ENCODE results near the gene HMCES. TPM values are rescaled to one million over a fixed set of nuclear protein-coding genes. Genes with fewer than 3 reads are reported as not detected.
A peak's percentile ranks its signal among the peaks of the same experiment; 100 is the strongest.

HMCES gene
- total RNA-seq, 4 donors from 2014 or later = 2.0 to 42.9 (median 28.3) TPM

DNA sequence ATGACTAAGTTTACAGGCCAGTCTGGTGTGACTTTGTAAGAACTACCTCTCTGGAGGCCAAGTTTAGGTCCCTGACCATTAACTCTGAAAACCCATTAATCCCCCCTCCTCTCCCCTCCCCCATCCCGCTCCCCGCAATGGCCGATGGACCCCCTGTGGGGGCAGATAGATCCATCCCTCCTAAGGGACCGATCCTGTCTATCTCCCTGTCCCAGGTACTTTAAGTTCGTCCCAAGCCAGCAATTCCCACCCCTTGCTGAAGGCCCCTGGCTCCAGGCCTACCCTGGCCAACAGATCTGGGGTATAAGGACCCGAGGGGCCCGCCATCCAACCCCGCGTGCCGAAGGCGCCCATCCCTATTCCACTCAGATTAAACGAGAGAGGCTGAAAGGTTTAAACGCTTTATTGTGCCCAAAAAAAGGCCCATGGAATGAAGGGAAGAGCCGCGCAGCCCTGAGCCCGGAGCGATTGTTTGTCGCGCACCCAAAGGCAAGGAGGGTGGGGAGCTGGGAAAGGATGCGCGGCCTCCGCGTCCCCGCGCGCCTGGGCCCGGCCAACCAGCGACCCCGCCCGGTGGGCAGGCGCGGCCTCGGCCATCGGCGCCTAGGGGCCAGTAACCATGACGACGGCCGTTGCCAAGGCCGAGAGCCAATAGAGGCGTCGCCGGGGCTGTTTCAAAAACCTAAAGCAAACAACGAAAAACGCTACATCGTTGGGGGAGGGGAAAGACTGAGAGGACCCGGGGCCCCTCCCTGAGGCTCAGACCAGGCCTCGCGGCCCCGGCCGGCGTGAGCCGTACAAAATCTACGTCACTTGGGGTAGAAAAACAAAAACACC, 35.9 kb downstream of the HMCES start:
- TF ChIP-seq, protein P1, sequence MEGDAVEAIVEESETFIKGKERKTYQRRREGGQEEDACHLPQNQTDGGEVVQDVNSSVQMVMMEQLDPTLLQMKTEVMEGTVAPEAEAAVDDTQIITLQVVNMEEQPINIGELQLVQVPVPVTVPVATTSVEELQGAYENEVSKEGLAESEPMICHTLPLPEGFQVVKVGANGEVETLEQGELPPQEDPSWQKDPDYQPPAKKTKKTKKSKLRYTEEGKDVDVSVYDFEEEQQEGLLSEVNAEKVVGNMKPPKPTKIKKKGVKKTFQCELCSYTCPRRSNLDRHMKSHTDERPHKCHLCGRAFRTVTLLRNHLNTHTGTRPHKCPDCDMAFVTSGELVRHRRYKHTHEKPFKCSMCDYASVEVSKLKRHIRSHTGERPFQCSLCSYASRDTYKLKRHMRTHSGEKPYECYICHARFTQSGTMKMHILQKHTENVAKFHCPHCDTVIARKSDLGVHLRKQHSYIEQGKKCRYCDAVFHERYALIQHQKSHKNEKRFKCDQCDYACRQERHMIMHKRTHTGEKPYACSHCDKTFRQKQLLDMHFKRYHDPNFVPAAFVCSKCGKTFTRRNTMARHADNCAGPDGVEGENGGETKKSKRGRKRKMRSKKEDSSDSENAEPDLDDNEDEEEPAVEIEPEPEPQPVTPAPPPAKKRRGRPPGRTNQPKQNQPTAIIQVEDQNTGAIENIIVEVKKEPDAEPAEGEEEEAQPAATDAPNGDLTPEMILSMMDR (IDR thresholded peaks at IDR 0.05) = peak in 2 of 4 experiments; percentile 30 to 31
- peak; percentile 22 to 45 for TF ChIP-seq POLR2A (IDR thresholded peaks at IDR 0.05)
- no peaks in the 10 kb centered on the region for H3K9me3 ChIP-seq
- intact Hi-C loops (cut with DNase I; ENCODE audit: low total_unique reads) = loop anchor here (5.0 kb wide), 1 partner anchor 37 kb away; the partner anchor contains the start of gene HMCES
- peak overlapping the region; percentile 93 to 95 for H3K27ac ChIP-seq
- no peaks in the 10 kb centered on the region for H3K27me3 ChIP-seq
- H3K4me3 ChIP-seq = peak overlapping the region; percentile 65 to 73
- no peaks in the 10 kb centered on the region for H3K36me3 ChIP-seq
- peaks cover 0 to 4% of the 10 kb centered on the region in 2 donors for H3K4me1 ChIP-seq
- DNase-seq = peak; percentile 90 to 92

DNA sequence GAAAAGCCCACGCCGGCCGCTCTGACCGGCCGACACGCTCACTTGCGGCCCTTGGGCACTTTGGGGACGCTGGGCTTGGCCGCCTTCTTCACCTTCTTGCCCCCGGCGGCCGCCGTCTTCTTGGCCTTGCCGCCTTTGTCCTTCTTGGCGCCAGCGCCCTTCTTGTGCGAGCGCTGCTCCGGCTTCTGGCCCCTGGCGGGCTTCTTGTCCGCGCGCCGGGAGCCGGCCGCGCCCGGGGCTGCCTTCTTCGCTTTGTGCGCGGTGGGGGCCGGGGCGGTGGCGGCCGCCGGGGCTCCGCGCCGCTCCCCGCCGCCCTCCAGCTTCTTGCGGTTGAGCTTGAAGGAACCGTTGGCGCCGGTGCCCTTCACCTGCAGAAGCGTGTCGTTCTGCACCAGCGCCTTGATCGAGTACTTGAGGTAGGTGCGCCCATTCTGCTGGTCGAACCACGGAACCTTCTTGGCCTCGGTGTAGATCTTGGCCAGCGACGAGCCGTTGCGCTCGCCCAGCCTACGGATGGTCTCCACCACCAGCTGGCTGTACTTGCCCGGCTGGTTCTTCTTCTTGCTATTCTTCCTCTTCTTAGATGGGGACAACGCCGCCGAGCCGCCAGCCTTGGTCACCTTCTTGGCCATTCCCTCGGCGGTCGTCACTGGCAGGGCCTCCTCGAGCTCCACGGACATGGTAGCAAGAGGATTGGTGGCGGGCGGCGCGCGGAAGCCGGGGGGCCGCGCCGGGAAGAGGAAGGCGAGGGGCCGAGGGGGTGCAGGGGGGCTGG, 36.7 kb downstream of the HMCES start:
- peaks cover 0 to 4% of the 10 kb centered on the region in 2 donors for H3K4me1 ChIP-seq
- H3K9me3 ChIP-seq = no peaks in the 10 kb centered on the region
- DNase-seq = peak; percentile 43 to 53
- H3K4me3 ChIP-seq = peak overlapping the region; percentile 65 to 73
- peak overlapping the region; percentile 93 to 95 for H3K27ac ChIP-seq
- intact Hi-C loops (cut with DNase I; ENCODE audit: low total_unique reads) = loop anchor here (5.0 kb wide), 1 partner anchor 38 kb away; the partner anchor contains the start of gene HMCES
- no peaks in the 10 kb centered on the region for H3K36me3 ChIP-seq
- TF ChIP-seq, protein P1 (IDR thresholded peaks at IDR 0.05) = peak in 1 of 4 experiments; percentile 2
- no peak for TF ChIP-seq POLR2A (IDR thresholded peaks at IDR 0.05)
- H3K27me3 ChIP-seq = no peaks in the 10 kb centered on the region

DNA sequence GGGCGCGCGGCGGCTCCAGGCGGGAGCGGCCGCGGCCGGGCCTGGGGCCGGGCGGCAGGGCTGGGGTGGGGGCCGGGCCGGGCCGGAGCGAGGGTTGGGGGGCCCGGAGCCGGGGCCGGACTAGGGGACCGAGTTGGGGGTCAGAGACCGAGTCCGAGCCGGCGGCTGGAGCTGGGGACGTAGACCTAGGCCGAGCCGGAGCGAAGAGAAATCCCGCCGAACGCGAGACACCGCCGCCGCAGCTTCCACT, 37.3 kb downstream of the HMCES start:
- Histone ChIP-seq H3K4me3 (peak overlapping the region; percentile 65 to 73), H3K27ac (peak overlapping the region; percentile 93 to 95), H3K9me3 (no peaks in the 10 kb centered on the region), H3K36me3 (no peaks in the 10 kb centered on the region), H3K27me3 (no peaks in the 10 kb centered on the region), H3K4me1 (peaks cover 0 to 4% of the 10 kb centered on the region in 2 donors)
- no peak for DNase-seq
- intact Hi-C loops (cut with DNase I; ENCODE audit: low total_unique reads) = loop anchor here (5.0 kb wide), 1 partner anchor 39 kb away; the partner anchor contains the start of gene HMCES
- TF ChIP-seq, protein P1 (IDR thresholded peaks at IDR 0.05) = no peak
- TF ChIP-seq POLR2A (IDR thresholded peaks at IDR 0.05) = no peak

DNA sequence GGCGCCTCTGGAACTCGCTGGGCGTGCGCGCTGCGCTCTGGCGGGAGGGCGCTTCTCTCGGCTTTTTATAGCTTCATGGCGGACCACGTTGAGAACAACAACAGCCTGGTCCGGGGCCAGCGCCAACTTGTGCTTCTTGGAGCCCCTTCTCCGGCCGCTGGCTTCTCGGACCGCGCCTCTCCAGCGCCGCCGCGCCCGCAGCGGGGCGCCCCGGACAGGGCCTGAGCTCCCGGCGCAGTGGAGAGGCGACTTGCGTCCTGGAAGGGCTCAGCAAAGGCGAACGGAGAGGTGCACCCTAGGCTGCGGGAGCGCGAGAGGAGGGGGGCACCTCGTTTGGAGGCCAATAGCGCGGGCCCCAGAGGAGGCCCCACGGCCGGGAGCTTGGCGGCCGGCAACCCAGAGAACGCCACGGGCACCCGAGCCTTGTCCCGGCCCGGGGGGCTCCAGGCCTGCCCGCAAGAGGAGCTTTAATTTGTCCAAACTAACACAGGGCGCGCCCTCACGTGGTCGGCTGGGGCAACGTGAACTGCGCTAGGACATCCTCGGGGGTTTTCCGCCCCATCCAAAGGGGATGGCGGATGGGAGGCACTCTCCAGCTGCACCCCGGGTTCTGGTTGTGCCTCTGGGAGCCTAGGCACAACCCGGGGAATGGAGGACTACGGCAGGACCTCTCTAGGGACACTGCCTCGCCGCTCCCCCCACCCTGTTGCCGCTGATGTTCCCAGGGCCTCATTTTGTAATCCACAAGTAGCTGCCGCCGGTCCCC, 37.8 kb downstream of the HMCES start:
- H3K27me3 ChIP-seq = no peaks in the 10 kb centered on the region
- peak overlapping the region; percentile 65 to 73 for H3K4me3 ChIP-seq
- H3K9me3 ChIP-seq = no peaks in the 10 kb centered on the region
- intact Hi-C loops (cut with DNase I; ENCODE audit: low total_unique reads) = loop anchor here (5.0 kb wide), 1 partner anchor 39 kb away; the partner anchor contains the start of gene HMCES
- peak; percentile 87 to 88 for DNase-seq
- H3K4me1 ChIP-seq = peaks cover 0 to 4% of the 10 kb centered on the region in 2 donors
- no peaks in the 10 kb centered on the region for H3K36me3 ChIP-seq
- peak overlapping the region; percentile 93 to 95 for H3K27ac ChIP-seq
- peak; percentile 91 to 99 for TF ChIP-seq POLR2A (IDR thresholded peaks at IDR 0.05)
- TF ChIP-seq, protein P1 (IDR thresholded peaks at IDR 0.05) = peak; percentile 54 to 65 (median 61)

Measured in uterus (tissue), 4 donors.